Vagina (tissue), 2 donors: ENCODE results near the gene LMNTD2.
A peak's percentile ranks its signal among the peaks of the same experiment; 100 is the strongest.

Experiments
- CTCF ChIP-seq, 3 experiments: fragments of 450-650 bp in 2 of 3; fragments of 200-600 bp in 1 of 3; sonication (generic) in 1 of 3; IDR thresholded peaks; one replicate each; pipeline ENCODE4 v1.5.1; 2017 to 2019; ENCODE audit warnings: antibody characterized with exemption in 3 of 3, mild to moderate bottlenecking in 2 of 3, moderate library complexity in 2 of 3
- POLR2A ChIP-seq, 2 donors: fragments of 450-650 bp; IDR thresholded peaks; one replicate each; pipeline ENCODE4 v1.6.1; 2017; ENCODE audit warnings: antibody characterized with exemption in 2 of 2, mild to moderate bottlenecking in 2 of 2, moderate library complexity in 2 of 2

- TF ChIP-seq CTCF (IDR thresholded peaks at IDR 0.05) (peak; percentile 32 to 61 (median 41)), POLR2A (IDR thresholded peaks at IDR 0.05) (no peak)
Observed at GRCh38 chr11:554428-555226, 5.9 kb downstream of the LMNTD2 start.
